Osteocyte (in vitro differentiated cells): ENCODE results near the gene B3GALT4. TPM values are rescaled to one million over a fixed set of nuclear protein-coding genes. Genes with fewer than 3 reads are reported as not detected.
A peak's percentile ranks its signal among the peaks of the same experiment; 100 is the strongest.

ENCODE experiments used
- DNase-seq: peaks from one replicate; pipeline ENCODE4 v3.0.0; 2021; ENCODE audit warnings: mixed read lengths; ENCODE audit not compliant: unreplicated experiment; ENCODE audit errors: extremely low spot score
- H3K27ac Mint-ChIP-seq: one replicate; pipeline ENCODE4 v1.8.0; 2021; ENCODE audit warnings: mild to moderate bottlenecking, mixed read lengths; ENCODE audit not compliant: unreplicated experiment
- H3K27me3 Mint-ChIP-seq: one replicate; pipeline ENCODE4 v1.8.0; 2021; ENCODE audit warnings: mixed read lengths; ENCODE audit not compliant: unreplicated experiment
- H3K36me3 Mint-ChIP-seq: one replicate; pipeline ENCODE4 v1.8.0; 2021; ENCODE audit warnings: mixed read lengths; ENCODE audit not compliant: unreplicated experiment
- H3K4me1 Mint-ChIP-seq: one replicate; pipeline ENCODE4 v1.8.0; 2021; ENCODE audit warnings: mixed read lengths; ENCODE audit not compliant: unreplicated experiment
- H3K4me3 Mint-ChIP-seq: one replicate; pipeline ENCODE4 v1.8.0; 2021; ENCODE audit warnings: mild to moderate bottlenecking, moderate library complexity, mixed read lengths; ENCODE audit not compliant: unreplicated experiment
- H3K9me3 Mint-ChIP-seq: one replicate; pipeline ENCODE4 v1.8.0; 2021; ENCODE audit warnings: mixed read lengths; ENCODE audit not compliant: unreplicated experiment
- CTCF ChIP-seq: fragments of 200-600 bp; sonication (generic); IDR thresholded peaks from 2 replicates; pipeline ENCODE4 v1.5.0; 2021; ENCODE audit warnings: antibody characterized with exemption, mild to moderate bottlenecking, moderate library complexity
- total RNA-seq: library from RNA; stranded (reverse); gene quantifications from 2 replicates; pipeline ENCODE4 v1.2.1, GENCODE V29; 2021

The B3GALT4 gene
- total RNA-seq, 1 donor from 2014 or later: 6.3 TPM

GRCh38 chr6:33249732-33250630, 26.9 kb upstream of the B3GALT4 start:
- Mint-ChIP-seq H3K4me1 (peaks cover 34% of the 10 kb centered on the region), H3K4me3 (peak overlapping the region; percentile 85), H3K36me3 (peaks cover 16% of the 10 kb centered on the region), H3K9me3 (no peaks in the 10 kb centered on the region), H3K27me3 (no peaks in the 10 kb centered on the region), H3K27ac (peak overlapping the region; percentile 99)
- no peak for TF ChIP-seq CTCF
- no peak for DNase-seq

- no peak for DNase-seq
- TF ChIP-seq CTCF: no peak
- Mint-ChIP-seq H3K27me3 (no peaks in the 10 kb centered on the region), H3K27ac (peak overlapping the region; percentile 99), H3K9me3 (no peaks in the 10 kb centered on the region), H3K4me3 (peak overlapping the region; percentile 85), H3K36me3 (peaks cover 17% of the 10 kb centered on the region), H3K4me1 (peaks cover 34% of the 10 kb centered on the region)
Observed at GRCh38 chr6:33250731-33251130, 26.2 kb upstream of the B3GALT4 start.

GRCh38 chr6:33251395-33252012, 25.4 kb upstream of the B3GALT4 start:
- Mint-ChIP-seq H3K9me3 (no peaks in the 10 kb centered on the region), H3K36me3 (peaks cover 20% of the 10 kb centered on the region), H3K4me1 (peaks cover 34% of the 10 kb centered on the region), H3K4me3 (peak overlapping the region; percentile 51), H3K27me3 (no peaks in the 10 kb centered on the region), H3K27ac (peak overlapping the region; percentile 40)
- DNase-seq: no peak
- no peak for TF ChIP-seq CTCF

- no peak overlapping the region for H3K27ac Mint-ChIP-seq
- no peak for DNase-seq
- H3K4me1 Mint-ChIP-seq: peaks cover 34% of the 10 kb centered on the region
Observed at GRCh38 chr6:33252759-33253158, 24.2 kb upstream of the B3GALT4 start.

More at GRCh38 chr6:33252759-33253158, 24.2 kb upstream of the B3GALT4 start:
- Mint-ChIP-seq H3K36me3 (peaks cover 21% of the 10 kb centered on the region), H3K27me3 (no peaks in the 10 kb centered on the region), H3K4me3 (no peak overlapping the region), H3K9me3 (no peaks in the 10 kb centered on the region)
- no peak for TF ChIP-seq CTCF
